Calu3 (cell line): Measurements from ENCODE around the gene GFPT1. TPM values are rescaled to one million over a fixed set of nuclear protein-coding genes. Genes with fewer than 3 reads are reported as not detected.
"Not testable (repeated sequence)": the region's sequence is repeated elsewhere in the genome, so short reads cannot be mapped to it uniquely, and the experiment has no call there.

Experiments
- BruUV-seq: library from RNA; stranded (reverse); fragments of 400-500 nt; replicated peaks from 2 replicates; lab custom pipeline; 2021; lab: Mats Ljungman, UMichigan
- CTCF ChIA-PET: fragments of 300-600 bp; sonication (Branson Sonifier 250); formaldehyde crosslinking; loops from one replicate; lab custom pipeline; 2022; ENCODE audit warnings: antibody characterized with exemption; lab: Charles Lee
- DNase-seq: peaks from one replicate; pipeline ENCODE4 v3.0.0; 2022
- H3K27ac Mint-ChIP-seq: one replicate; pipeline ENCODE4 v1.8.0; 2022; ENCODE audit warnings: mixed read lengths; ENCODE audit not compliant: unreplicated experiment
- H3K27me3 Mint-ChIP-seq: one replicate; pipeline ENCODE4 v1.8.0; 2022; ENCODE audit warnings: mixed read lengths; ENCODE audit not compliant: unreplicated experiment
- H3K36me3 Mint-ChIP-seq: one replicate; pipeline ENCODE4 v1.8.0; 2022; ENCODE audit warnings: mild to moderate bottlenecking, moderate library complexity, mixed read lengths; ENCODE audit not compliant: insufficient read depth, unreplicated experiment
- H3K4me1 Mint-ChIP-seq: one replicate; pipeline ENCODE4 v1.8.0; 2022; ENCODE audit warnings: mild to moderate bottlenecking, low read depth, mixed read lengths; ENCODE audit not compliant: unreplicated experiment
- H3K4me3 Mint-ChIP-seq: one replicate; pipeline ENCODE4 v1.8.0; 2022; ENCODE audit warnings: mild to moderate bottlenecking, low read depth, moderate library complexity, mixed read lengths; ENCODE audit not compliant: unreplicated experiment
- H3K9me3 Mint-ChIP-seq: one replicate; pipeline ENCODE4 v1.8.0; 2022; ENCODE audit warnings: low read depth, mixed read lengths; ENCODE audit not compliant: unreplicated experiment
- CTCF ChIP-seq: fragments of 200-600 bp; IDR thresholded peaks from one replicate; pipeline ENCODE4 v1.8.0; 2022; ENCODE audit warnings: antibody characterized with exemption; ENCODE audit not compliant: unreplicated experiment
- intact Hi-C: fragments of 100-400 bp; cut with micrococcal nuclease; formaldehyde crosslinking; loops from one replicate; pipeline ENCODE4 v1.10.0; 2022; ENCODE audit not compliant: unreplicated experiment
- total RNA-seq: library from RNA; stranded (reverse); gene quantifications from 2 replicates; pipeline ENCODE4 v1.2.3, GENCODE V29; 2022

The GFPT1 gene
- total RNA-seq, 1 experiment from 2014 or later, result 98.0 TPM

DNA sequence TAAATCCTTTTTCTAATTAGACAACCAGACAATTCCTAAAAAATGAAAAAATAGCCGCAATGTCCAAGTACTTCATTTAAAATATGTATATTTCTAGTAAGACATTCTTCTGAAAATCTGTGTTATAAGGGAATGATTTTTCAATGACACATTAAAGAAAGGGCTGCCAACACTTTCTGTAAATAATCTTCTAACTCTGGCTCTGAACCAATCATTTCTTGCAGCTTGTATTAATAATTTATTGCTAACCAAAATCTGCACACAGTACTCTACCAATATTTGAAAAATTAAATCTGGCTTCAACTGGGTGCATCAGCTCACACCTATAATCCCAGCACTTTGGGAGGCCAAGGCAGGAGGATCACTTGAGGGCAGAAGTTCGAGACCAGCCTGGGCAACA, 42.0 kb upstream of the GFPT1 start:
- DNase-seq, result no peak
- Mint-ChIP-seq H3K27me3 (no peaks in the 10 kb centered on the region), H3K36me3 (peaks cover 5% of the 10 kb centered on the region), H3K9me3 (no peaks in the 10 kb centered on the region), H3K4me1 (no peaks in the 10 kb centered on the region), H3K4me3 (no peak overlapping the region), H3K27ac (no peak overlapping the region)
- CTCF ChIA-PET, result interaction anchor here (1.8 kb wide), 1 partner anchor 9 kb away, joined by 5 read pairs; the partner anchor contains the start of gene NFU1
- TF ChIP-seq CTCF, result no peak
- intact Hi-C loops, result no loop called here
- no TSS peak for BruUV-seq

DNA sequence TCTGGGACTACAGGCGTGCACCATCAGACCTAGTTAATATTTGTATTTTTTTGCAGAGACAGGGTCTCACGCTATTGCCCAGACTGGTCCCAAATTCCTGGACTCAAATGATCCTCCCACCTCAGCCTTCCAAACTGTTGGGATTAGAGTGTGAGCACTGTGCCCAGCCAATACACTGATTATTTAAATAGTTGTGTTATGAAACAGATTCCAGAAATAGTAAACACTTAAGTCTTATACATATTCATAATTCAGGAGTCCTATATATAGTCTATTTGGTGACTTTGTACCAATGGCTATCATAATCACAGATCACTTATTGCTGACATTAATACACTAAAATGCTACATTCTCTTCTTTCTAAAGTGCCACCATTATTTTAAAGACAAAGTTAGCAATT, 37.4 kb upstream of the GFPT1 start:
- intact Hi-C loops, result no loop called here
- no peak for TF ChIP-seq CTCF
- H3K4me3 Mint-ChIP-seq, result no peak overlapping the region
- no peaks in the 10 kb centered on the region for H3K4me1 Mint-ChIP-seq
- H3K27me3 Mint-ChIP-seq, result no peaks in the 10 kb centered on the region
- H3K9me3 Mint-ChIP-seq, result no peaks in the 10 kb centered on the region
- H3K36me3 Mint-ChIP-seq, result peaks cover 5% of the 10 kb centered on the region
- no peak for DNase-seq
- BruUV-seq, result no TSS peak
- CTCF ChIA-PET, result no interaction called here
- no peak overlapping the region for H3K27ac Mint-ChIP-seq

- no TSS peak for BruUV-seq
- Mint-ChIP-seq H3K9me3 (no peaks in the 10 kb centered on the region), H3K4me3 (no peak overlapping the region), H3K4me1 (no peaks in the 10 kb centered on the region), H3K27me3 (no peaks in the 10 kb centered on the region), H3K36me3 (no peaks in the 10 kb centered on the region), H3K27ac (no peak overlapping the region)
- no peak for DNase-seq
- no peak for TF ChIP-seq CTCF
- CTCF ChIA-PET, result no interaction called here
- intact Hi-C loops, result no loop called here
Observed at GRCh38 chr2:69422198-69422597, 35.2 kb upstream of the GFPT1 start.

- H3K4me1 Mint-ChIP-seq, CTCF ChIA-PET, H3K9me3 Mint-ChIP-seq, H3K27ac Mint-ChIP-seq, H3K27me3 Mint-ChIP-seq, intact Hi-C loops, DNase-seq, H3K4me3 Mint-ChIP-seq, BruUV-seq, H3K36me3 Mint-ChIP-seq: not testable (repeated sequence)
Observed at GRCh38 chr2:69419111-69419510, 32.1 kb upstream of the GFPT1 start.

DNA sequence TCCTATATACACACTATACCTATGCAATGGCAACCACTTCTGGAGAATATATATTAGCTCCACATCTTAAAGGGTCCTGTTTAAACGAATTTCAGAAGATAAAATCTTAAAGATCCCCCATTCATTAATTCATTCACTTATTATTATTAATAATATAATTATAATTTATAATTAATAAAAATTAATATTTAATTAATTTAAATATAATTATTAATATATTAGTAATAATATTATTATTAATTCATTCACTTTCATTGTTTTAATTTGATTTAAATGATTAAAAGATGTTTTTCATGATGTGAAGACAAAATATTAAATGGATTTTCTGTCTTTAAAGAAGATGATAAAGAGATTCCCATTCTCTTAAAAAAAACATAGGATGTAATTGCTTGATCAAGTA, 29.1 kb upstream of the GFPT1 start:
- intact Hi-C loops, result no loop called here
- Mint-ChIP-seq H3K27ac (no peak overlapping the region), H3K36me3 (no peaks in the 10 kb centered on the region), H3K9me3 (no peaks in the 10 kb centered on the region), H3K27me3 (no peaks in the 10 kb centered on the region), H3K4me3 (no peak overlapping the region), H3K4me1 (no peaks in the 10 kb centered on the region)
- no TSS peak for BruUV-seq
- no peak for DNase-seq
- no peak for TF ChIP-seq CTCF
- CTCF ChIA-PET, result no interaction called here
